Fibroblast of pulmonary artery (primary cell): ENCODE data around the gene RABL6.
A peak's percentile ranks its signal among the peaks of the same experiment; 100 is the strongest.
"Not testable (repeated sequence)": the region's sequence is repeated elsewhere in the genome, so short reads cannot be mapped to it uniquely, and the experiment has no call there.

ENCODE experiments used
- DNase-seq: peaks from one replicate; pipeline ENCODE4 v3.0.0-alpha.2; 2010; ENCODE audit warnings: low read depth
- H3K4me3 ChIP-seq: replicated peaks from 2 replicates; pipeline ENCODE4 v1.5.1; 2011; ENCODE audit warnings: low read depth, mild to moderate bottlenecking, control low read depth, low read length, moderate library complexity
- TF ChIP-seq, protein P1 (sequence below): IDR thresholded peaks from 2 replicates; pipeline ENCODE4 v1.5.1; 2011; ENCODE audit warnings: mild to moderate bottlenecking, control low read depth, low read length, inconsistent platforms; ENCODE audit errors: missing control alignments

The RABL6 gene

GRCh38 chr9:136842380-136842948 is 34.7 kb downstream of the RABL6 start, which contains the start of gene AJM1:
Gene AJM1, plus strand, starts transcription at chr9:136842478. Its CDS starts 1,937 bp downstream, at chr9:136844415.
- TF ChIP-seq, protein P1, sequence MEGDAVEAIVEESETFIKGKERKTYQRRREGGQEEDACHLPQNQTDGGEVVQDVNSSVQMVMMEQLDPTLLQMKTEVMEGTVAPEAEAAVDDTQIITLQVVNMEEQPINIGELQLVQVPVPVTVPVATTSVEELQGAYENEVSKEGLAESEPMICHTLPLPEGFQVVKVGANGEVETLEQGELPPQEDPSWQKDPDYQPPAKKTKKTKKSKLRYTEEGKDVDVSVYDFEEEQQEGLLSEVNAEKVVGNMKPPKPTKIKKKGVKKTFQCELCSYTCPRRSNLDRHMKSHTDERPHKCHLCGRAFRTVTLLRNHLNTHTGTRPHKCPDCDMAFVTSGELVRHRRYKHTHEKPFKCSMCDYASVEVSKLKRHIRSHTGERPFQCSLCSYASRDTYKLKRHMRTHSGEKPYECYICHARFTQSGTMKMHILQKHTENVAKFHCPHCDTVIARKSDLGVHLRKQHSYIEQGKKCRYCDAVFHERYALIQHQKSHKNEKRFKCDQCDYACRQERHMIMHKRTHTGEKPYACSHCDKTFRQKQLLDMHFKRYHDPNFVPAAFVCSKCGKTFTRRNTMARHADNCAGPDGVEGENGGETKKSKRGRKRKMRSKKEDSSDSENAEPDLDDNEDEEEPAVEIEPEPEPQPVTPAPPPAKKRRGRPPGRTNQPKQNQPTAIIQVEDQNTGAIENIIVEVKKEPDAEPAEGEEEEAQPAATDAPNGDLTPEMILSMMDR, result peak; percentile 74

DNA sequence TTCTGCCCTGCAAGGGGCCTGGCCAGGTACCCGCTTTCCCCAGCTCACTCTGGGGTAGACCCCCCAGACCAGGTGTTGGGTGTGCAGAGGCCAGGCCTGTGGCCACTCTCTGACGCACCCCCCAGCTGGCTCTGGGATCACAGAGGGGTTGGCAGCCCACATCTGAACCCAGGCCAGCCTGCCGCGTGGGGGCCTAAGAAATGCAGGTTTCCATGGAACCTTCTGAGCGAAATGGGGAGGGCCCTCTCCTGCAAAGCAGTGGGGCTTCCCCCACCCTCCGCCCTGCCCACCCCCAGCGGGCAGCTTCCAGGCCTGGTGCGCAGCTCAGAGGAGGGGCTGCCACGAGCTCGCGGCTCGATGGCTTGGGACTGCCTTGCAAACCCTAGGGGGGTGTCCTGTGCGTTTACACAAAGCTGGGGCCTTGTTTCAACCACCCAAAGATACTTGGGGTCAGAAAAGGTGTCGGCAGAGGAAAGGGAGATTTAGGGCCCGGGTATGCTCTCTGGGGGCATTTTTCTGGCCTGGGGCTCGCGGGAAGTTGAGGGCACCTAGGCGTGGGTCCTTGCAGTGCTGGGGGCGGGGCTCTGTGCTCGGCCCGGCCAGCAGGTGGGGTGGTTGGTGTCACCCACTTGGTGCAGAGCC is 35.5 kb downstream of the RABL6 start:
- not testable (repeated sequence) for DNase-seq, H3K4me3 ChIP-seq

More at GRCh38 chr9:136842380-136842948, 34.7 kb downstream of the RABL6 start, which contains the start of gene AJM1:
- H3K4me3 ChIP-seq, result peak within 1 kb of the TSS; percentile 54
- DNase-seq, result peak; percentile 77

DNA sequence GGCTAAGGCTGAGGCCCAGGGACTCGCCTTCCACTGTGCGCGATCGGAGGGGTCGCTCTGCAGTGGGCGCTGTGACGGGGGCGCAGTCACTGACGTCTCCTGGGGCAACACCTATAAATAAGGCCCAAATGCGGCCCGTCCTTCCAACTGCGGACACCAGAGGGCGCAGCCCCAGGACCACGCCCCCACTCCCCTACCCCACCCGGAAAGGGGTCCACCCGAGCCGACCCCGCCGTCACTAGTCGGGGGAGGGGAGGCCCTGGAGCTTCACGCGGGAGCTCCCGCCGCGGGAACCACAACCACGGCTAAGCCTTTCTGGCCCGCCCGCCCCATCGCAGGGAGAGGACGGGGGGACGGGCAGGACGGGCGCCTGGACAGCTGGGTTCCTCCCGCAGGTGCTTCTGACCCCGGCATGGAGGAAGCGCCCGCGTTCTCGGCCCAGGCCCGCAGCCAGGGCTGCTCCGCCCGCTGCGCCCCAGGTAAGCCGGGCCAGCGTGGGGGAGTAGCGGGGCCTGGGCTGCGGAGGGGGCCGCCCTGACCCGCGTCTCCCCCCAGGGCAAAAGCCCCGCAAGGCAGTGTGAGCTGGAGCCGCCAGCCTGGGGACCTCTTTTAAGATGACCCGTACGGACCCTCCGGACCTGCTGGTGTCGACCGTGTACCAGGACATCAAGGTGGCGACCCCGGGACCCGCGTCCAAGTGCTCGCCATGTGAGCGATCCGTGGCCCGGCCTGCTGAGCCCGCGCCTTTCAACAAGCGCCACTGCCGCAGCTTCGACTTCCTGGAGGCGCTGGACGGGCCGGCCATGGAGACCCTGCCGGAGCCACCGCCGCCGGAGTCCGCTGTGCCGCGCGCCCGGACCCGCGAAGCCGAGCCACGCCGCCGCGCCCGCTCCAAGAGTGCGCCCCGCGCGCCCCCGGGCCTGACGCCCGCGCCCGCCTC is 36.3 kb downstream of the RABL6 start:
- H3K4me3 ChIP-seq, DNase-seq: not testable (repeated sequence)
- TF ChIP-seq, protein P1, result peak; percentile 31

GRCh38 chr9:136844761-136845464 is 37.2 kb downstream of the RABL6 start:
- DNase-seq, result no peak
- TF ChIP-seq, protein P1, result no peak
- H3K4me3 ChIP-seq, result no peak overlapping the region

DNA sequence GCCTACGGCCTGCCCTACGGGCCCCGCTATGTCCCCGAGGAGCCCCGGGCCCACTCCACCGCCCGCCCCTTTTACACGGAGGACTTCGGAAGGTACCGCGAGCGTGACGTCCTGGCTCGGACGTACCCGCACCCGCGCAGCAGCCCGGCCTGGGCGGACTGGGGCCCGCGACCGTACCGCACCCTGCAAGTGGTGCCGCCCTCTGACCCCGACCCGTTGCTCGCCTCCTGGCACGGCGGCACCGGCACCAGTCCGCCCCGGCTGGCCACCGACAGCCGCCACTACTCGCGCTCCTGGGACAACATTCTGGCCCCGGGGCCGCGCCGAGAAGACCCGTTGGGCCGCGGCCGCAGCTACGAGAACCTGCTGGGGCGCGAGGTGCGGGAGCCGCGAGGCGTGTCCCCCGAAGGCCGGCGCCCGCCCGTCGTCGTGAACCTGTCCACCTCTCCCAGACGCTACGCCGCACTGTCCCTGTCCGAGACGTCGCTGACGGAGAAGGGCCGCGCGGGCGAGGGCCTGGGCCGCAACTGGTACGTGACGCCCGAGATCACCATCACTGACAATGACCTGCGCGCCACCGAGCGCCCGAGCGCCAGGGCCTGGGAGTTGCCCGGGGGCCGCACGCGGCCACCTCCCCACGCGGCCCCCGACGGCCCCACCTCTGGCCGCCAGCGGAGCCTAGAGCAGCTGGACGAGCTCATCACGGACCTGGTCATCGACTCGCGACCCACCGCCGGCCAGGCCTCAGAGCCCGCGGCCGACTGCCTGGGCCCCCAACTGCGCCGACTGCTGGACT is 37.9 kb downstream of the RABL6 start:
- no peak for DNase-seq
- no peak overlapping the region for H3K4me3 ChIP-seq
- TF ChIP-seq, protein P1, result no peak

DNA sequence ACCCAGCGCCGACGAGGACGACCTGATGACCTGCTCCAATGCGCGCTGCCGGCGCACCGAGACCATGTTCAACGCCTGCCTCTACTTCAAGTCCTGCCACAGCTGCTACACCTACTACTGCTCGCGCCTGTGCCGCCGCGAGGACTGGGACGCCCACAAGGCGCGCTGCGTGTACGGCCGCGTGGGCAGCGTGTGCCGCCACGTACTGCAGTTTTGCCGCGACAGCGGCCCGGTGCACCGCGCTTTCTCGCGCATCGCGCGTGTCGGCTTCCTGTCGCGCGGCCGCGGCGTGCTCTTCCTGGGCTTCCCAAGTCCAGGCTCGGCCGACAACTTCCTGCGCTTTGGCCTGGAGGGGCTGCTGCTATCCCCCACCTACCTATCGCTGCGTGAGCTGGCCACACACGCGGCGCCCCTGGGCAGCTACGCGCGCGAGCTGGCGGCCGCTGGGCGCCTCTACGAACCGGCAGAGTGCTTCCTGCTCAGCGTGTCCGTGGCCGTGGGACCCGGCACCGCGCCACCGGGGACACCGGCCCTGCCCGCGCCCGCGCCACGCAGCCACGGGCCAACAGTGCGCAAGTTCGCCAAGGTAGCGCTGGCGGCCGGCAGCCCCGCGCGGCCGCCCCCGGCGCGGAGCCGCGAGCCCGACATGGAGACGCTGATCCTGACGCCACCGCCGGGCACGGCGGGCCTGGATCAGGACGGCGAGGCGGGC is 38.8 kb downstream of the RABL6 start:
- DNase-seq, result no peak
- H3K4me3 ChIP-seq, result no peak overlapping the region
- TF ChIP-seq, protein P1, result no peak
